Adrenal gland (tissue), 12 donors: ENCODE measurements around the gene ANXA8. TPM values are rescaled to one million over a fixed set of nuclear protein-coding genes. Genes with fewer than 3 reads are reported as not detected.

Source experiments
- DNase-seq, 7 donors: peaks; one replicate each; pipeline ENCODE4 v3.0.0-alpha.2; 2019 to 2020
- H3K27ac ChIP-seq, 5 donors: fragments of 200-600 bp; sonication (generic) in 4 of 5; 1 replicate in 3 of 5; 2 replicates in 2 of 5; pipeline versions ENCODE4 v1.5.1 to v1.8.0; 2016 to 2020; ENCODE audit warnings: mild to moderate bottlenecking in 1 of 5
- H3K27me3 ChIP-seq: fragments of 200-600 bp; 2 replicates; pipeline ENCODE4 v1.8.0; 2021
- H3K36me3 ChIP-seq, 2 donors: fragments of 200-600 bp; replicated peaks in 1 of 2; 1 replicate in 1 of 2; 2 replicates in 1 of 2; pipeline versions ENCODE4 v1.5.1 to v1.8.0; 2018 to 2022
- H3K4me1 ChIP-seq, 2 donors: fragments of 200-600 bp; replicated peaks in 1 of 2; 1 replicate in 1 of 2; 2 replicates in 1 of 2; pipeline versions ENCODE4 v1.5.1 to v1.8.0; 2018 to 2021
- H3K4me3 ChIP-seq, 4 donors: fragments of 200-600 bp; sonication (generic) in 3 of 4; one replicate each; pipeline ENCODE4 v1.5.1; 2016 to 2018
- H3K9me3 ChIP-seq, 3 donors: fragments of 200-600 bp; sonication (generic) in 1 of 3; replicated peaks in 1 of 3; 1 replicate in 2 of 3; 2 replicates in 1 of 3; pipeline versions ENCODE4 v1.5.1 to v1.8.0; 2016 to 2021
- POLR2A ChIP-seq, 2 donors: fragments of 450-650 bp; IDR thresholded peaks; one replicate each; pipeline ENCODE4 v1.6.1; 2017; ENCODE audit warnings: antibody characterized with exemption in 2 of 2, mild to moderate bottlenecking in 2 of 2, moderate library complexity in 1 of 2
- WGBS, 4 donors: extraction: QIAGEN DNeasy Blood & Tissue Kit in 2 of 4; methylation state at CpG; one replicate each; pipeline versions ENCODE4 v1.1.5 to v1.1.7; 2013 to 2017; 5-methylcytosine and 5-hydroxymethylcytosine counted together
- intact Hi-C, 2 donors: fragments of 100-400 bp; cut with DNase I; formaldehyde crosslinking; loops; one replicate each; pipeline versions ENCODE4 v1.14.1 to v1.15.0; 2022 to 2023
- polyA plus RNA-seq, 3 donors: library from polyadenylated mRNA; stranded (reverse); fragments of 200-250 nt in 2 of 3; fragments of 350-450 nt in 1 of 3; fragmentation: Illumina TruSeq in 1 of 3; extraction: RNeasy Lipid Tissue Mini Kit (QIAGEN cat#74804) in 1 of 3; gene quantifications; one replicate each; pipeline ENCODE4 v1.2.3, GENCODE V29; 2013 to 2014
- total RNA-seq, 9 donors: library from RNA; depleted of rRNA in 4 of 9; stranded (reverse); fragments of >200 nt in 4 of 9; fragments of 120-200 nt in 1 of 9; fragmentation: NEBNext Ultra II Directional in 1 of 9; extraction: Animal tissue kit (Norgen Biotek cat#: 25700) in 1 of 9; gene quantifications; one replicate each; pipeline versions ENCODE4 v1.1.0 to v1.2.4, GENCODE V29; 2013 to 2023
- TF ChIP-seq, protein P1 (sequence below), 6 experiments: fragments of 450-650 bp in 4 of 6; fragments of 200-600 bp in 2 of 6; sonication (generic) in 1 of 6; IDR thresholded peaks; 1 replicate in 5 of 6; 2 replicates in 1 of 6; pipeline versions ENCODE4 v1.5.1 to v1.8.0; 2016 to 2021; ENCODE audit warnings: antibody characterized with exemption in 6 of 6, mild to moderate bottlenecking in 2 of 6, moderate library complexity in 1 of 6
- donor health status: healthy with polysubstance abuse.
- donor health status: Bipolar disorder and iron deficiency.
- donor health status: DM: yes; HTN: yes; CAD: no.
- donor health status: DM: no; HTN: no; CAD: no.
- donor health status: DM: no; HTN: no; CAD: no.
- donor health status: DM: yes; HTN: yes; CAD: no.

ANXA8 gene
- total and polyA plus RNA-seq, 12 donors, result 0.33 to 2.2 (median 0.81) TPM; not detected in 3

DNA sequence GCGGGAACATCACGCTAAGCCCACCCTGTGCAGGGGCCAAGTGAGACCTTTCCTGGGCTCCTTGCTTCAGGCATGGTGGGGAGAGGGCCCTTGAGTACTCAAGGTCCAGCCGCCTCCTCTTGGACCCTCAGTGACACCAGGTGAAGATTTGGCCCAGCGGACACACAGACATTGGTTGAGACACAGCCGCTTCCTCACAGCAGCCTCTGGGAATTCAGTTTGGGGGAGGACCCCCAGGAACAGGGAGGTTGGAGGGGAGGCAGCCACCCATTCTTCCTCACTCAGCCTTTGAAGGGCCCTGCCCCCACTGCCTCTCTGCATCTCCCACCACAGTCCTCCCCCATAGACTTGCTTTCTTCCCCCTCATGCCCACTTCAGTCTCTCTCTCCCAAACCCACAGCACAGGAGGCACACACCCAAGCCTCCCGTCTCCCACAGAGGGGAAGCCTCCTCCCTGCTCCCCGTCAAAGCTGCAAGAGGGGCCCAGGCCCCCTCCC is 31.9 kb downstream of the ANXA8 start:
- H3K36me3 ChIP-seq, result no peaks in the 10 kb centered on the region
- H3K4me1 ChIP-seq, result no peaks in the 10 kb centered on the region
- H3K9me3 ChIP-seq, result no peaks in the 10 kb centered on the region
- no peak overlapping the region for H3K27ac ChIP-seq
- intact Hi-C loops, result loop anchor here in 1 of 2 donors (10.0 kb wide), 1 partner anchor 87 kb away; no protein-coding TSS in a partner anchor
- no peak overlapping the region for H3K4me3 ChIP-seq
- TF ChIP-seq, protein P1, sequence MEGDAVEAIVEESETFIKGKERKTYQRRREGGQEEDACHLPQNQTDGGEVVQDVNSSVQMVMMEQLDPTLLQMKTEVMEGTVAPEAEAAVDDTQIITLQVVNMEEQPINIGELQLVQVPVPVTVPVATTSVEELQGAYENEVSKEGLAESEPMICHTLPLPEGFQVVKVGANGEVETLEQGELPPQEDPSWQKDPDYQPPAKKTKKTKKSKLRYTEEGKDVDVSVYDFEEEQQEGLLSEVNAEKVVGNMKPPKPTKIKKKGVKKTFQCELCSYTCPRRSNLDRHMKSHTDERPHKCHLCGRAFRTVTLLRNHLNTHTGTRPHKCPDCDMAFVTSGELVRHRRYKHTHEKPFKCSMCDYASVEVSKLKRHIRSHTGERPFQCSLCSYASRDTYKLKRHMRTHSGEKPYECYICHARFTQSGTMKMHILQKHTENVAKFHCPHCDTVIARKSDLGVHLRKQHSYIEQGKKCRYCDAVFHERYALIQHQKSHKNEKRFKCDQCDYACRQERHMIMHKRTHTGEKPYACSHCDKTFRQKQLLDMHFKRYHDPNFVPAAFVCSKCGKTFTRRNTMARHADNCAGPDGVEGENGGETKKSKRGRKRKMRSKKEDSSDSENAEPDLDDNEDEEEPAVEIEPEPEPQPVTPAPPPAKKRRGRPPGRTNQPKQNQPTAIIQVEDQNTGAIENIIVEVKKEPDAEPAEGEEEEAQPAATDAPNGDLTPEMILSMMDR (IDR thresholded peaks at IDR 0.05), result no peak
- TF ChIP-seq POLR2A (IDR thresholded peaks at IDR 0.05), result no peak
- WGBS, 4 donors, result 76 to 90% (median 88%) methylated on average over 4 to 7 of the region's 7 CpGs
- DNase-seq, result no peak
- H3K27me3 ChIP-seq, result no peaks in the 10 kb centered on the region

GRCh38 chr10:47451273-47451997 is 32.5 kb downstream of the ANXA8 start:
- DNase-seq, result no peak
- no peaks in the 10 kb centered on the region for H3K36me3 ChIP-seq
- no peak overlapping the region for H3K4me3 ChIP-seq
- intact Hi-C loops, result loop anchor here in 1 of 2 donors (10.0 kb wide), 1 partner anchor 87 kb away; no protein-coding TSS in a partner anchor
- no peaks in the 10 kb centered on the region for H3K9me3 ChIP-seq
- WGBS, 4 donors, result 89 to 94% (median 89%) methylated on average over 11 to 13 of the region's 13 CpGs
- no peaks in the 10 kb centered on the region for H3K27me3 ChIP-seq
- TF ChIP-seq, protein P1 (IDR thresholded peaks at IDR 0.05), result no peak
- no peak for TF ChIP-seq POLR2A (IDR thresholded peaks at IDR 0.05)
- H3K4me1 ChIP-seq, result no peaks in the 10 kb centered on the region
- H3K27ac ChIP-seq, result no peak overlapping the region

- no peaks in the 10 kb centered on the region for H3K27me3 ChIP-seq
- no peak for DNase-seq
- H3K9me3 ChIP-seq, result peaks cover 0 to 3% (median 0%) of the 10 kb centered on the region in 3 donors
- H3K4me1 ChIP-seq, result no peaks in the 10 kb centered on the region
- no peak overlapping the region for H3K27ac ChIP-seq
- intact Hi-C loops, result loop anchor here in 1 of 2 donors (10.0 kb wide), 1 partner anchor 86 kb away; no protein-coding TSS in a partner anchor
- TF ChIP-seq, protein P1 (IDR thresholded peaks at IDR 0.05), result no peak
- no peak for TF ChIP-seq POLR2A (IDR thresholded peaks at IDR 0.05)
- no peak overlapping the region for H3K4me3 ChIP-seq
- 91 to 100% (median 94%) methylated on average over 1 to 2 of the region's 2 CpGs for WGBS, 4 donors
- H3K36me3 ChIP-seq, result no peaks in the 10 kb centered on the region
Observed at GRCh38 chr10:47450442-47450841, 33.5 kb downstream of the ANXA8 start.

GRCh38 chr10:47449979-47450378 is 33.9 kb downstream of the ANXA8 start:
- WGBS, 4 donors, result 57 to 89% (median 83%) methylated on average over 1 to 10 of the region's 10 CpGs
- TF ChIP-seq, protein P1 (IDR thresholded peaks at IDR 0.05), result no peak
- TF ChIP-seq POLR2A (IDR thresholded peaks at IDR 0.05), result no peak
- intact Hi-C loops, result loop anchor here in 1 of 2 donors (10.0 kb wide), 1 partner anchor 85 kb away; no protein-coding TSS in a partner anchor
- Histone ChIP-seq H3K9me3 (peaks cover 0 to 5% (median 0%) of the 10 kb centered on the region in 3 donors), H3K4me1 (no peaks in the 10 kb centered on the region), H3K27ac (no peak overlapping the region), H3K4me3 (no peak overlapping the region), H3K27me3 (no peaks in the 10 kb centered on the region), H3K36me3 (no peaks in the 10 kb centered on the region)
- DNase-seq, result no peak
